K562 (cell line): ENCODE data around the gene SETMAR. TPM values are rescaled to one million over a fixed set of nuclear protein-coding genes. Genes with fewer than 3 reads are reported as not detected.
A peak's percentile ranks its signal among the peaks of the same experiment; 100 is the strongest.

Experiments used
- ATAC-seq: fragments of 200-7000 bp; cut with Tn5 transposase; 3 replicates; pipeline ENCODE4 v1.9.1; 2020; ENCODE audit warnings: moderate library complexity
- BruUV-seq: library from RNA; stranded (reverse); fragments of 400-500 nt; replicated peaks from 2 replicates; lab custom pipeline; 2021; lab: Mats Ljungman, UMichigan
- CTCF ChIA-PET: fragments of 300-600 bp; formaldehyde crosslinking; extraction: SDS; loops from one replicate; lab custom pipeline; 2021; ENCODE audit warnings: low intra/inter-chr PET ratio; lab: Yijun Ruan, JAX
- POLR2A ChIA-PET: fragments of 300-600, 350-650 bp; sonication (Branson Sonifier 250); formaldehyde crosslinking; extraction: SDS; loops from one replicate; lab custom pipeline; 2021; ENCODE audit warnings: antibody characterized with exemption, inconsistent platforms; lab: Yijun Ruan, JAX
- DNase-seq, 4 experiments: peaks; one replicate each; pipeline versions ENCODE4 v3.0.0 to v3.0.0-alpha.2; 2011 to 2018; ENCODE audit warnings: low spot score in 3 of 4, mixed read lengths in 3 of 4; ENCODE audit errors: extremely low read depth in 1 of 4
- FAIRE-seq: peaks from 2 replicates; lab custom pipeline; 2011; peaks lifted over from hg19 to GRCh38; lab: Jason Lieb, UNC
- H2AFZ ChIP-seq: 2 replicates; pipeline ENCODE4 v1.6.0; 2011; ENCODE audit warnings: low read depth, low read length, control low read depth, inconsistent platforms
- H3K27ac ChIP-seq: fragments of 200-600 bp; 3 replicates; pipeline ENCODE4 v1.8.0; 2011; ENCODE audit warnings: low read depth, mild to moderate bottlenecking, control low read depth, inconsistent platforms, low read length, moderate library complexity, mixed read lengths; ENCODE audit errors: extremely low read depth
- H3K27me3 ChIP-seq, 2 experiments: fragments of 300-600 bp in 1 of 2; 2 replicates in 1 of 2; 3 replicates in 1 of 2; pipeline versions ENCODE4 v1.6.0 to v1.8.0; 2011; ENCODE audit warnings: inconsistent platforms in 2 of 2, low read length in 2 of 2, mild to moderate bottlenecking in 1 of 2, mixed read lengths in 1 of 2, moderate library complexity in 1 of 2; ENCODE audit not compliant: control insufficient read depth in 2 of 2, insufficient read depth in 2 of 2
- H3K36me3 ChIP-seq: fragments of 300-600 bp; 3 replicates; pipeline ENCODE4 v1.8.0; 2011; ENCODE audit warnings: mild to moderate bottlenecking, low read length, inconsistent platforms; ENCODE audit not compliant: control insufficient read depth, insufficient read depth
- H3K4me1 ChIP-seq, 2 experiments: fragments of 200-600 bp in 1 of 2; replicated peaks in 1 of 2; 2 replicates in 1 of 2; 3 replicates in 1 of 2; pipeline versions ENCODE4 v1.5.1 to v1.8.0; 2011; ENCODE audit warnings: inconsistent platforms in 2 of 2, low read length in 2 of 2, mild to moderate bottlenecking in 1 of 2, mixed read lengths in 1 of 2, moderate library complexity in 1 of 2; ENCODE audit not compliant: control insufficient read depth in 2 of 2, insufficient read depth in 2 of 2
- H3K4me2 ChIP-seq: 2 replicates; pipeline ENCODE4 v1.6.1; 2011; ENCODE audit warnings: low read length, control low read depth, inconsistent platforms, mixed read lengths; ENCODE audit not compliant: insufficient read depth
- H3K4me3 ChIP-seq: fragments of 200-600 bp; sonication (generic), shearing (Covaris generic); 2 replicates; pipeline ENCODE4 v1.5.1; 2016; ENCODE audit warnings: control low read depth, inconsistent platforms
- H3K79me2 ChIP-seq: fragments of 200-600 bp; 3 replicates; pipeline ENCODE4 v1.8.0; 2011; ENCODE audit warnings: low read length, inconsistent platforms; ENCODE audit not compliant: control insufficient read depth, insufficient read depth
- H3K9ac ChIP-seq, 2 experiments: 2 replicates each; pipeline versions ENCODE4 v1.6.0 to v1.6.1; 2011; ENCODE audit warnings: low read depth in 2 of 2, low read length in 2 of 2, control low read depth in 1 of 2, inconsistent platforms in 1 of 2, mild to moderate bottlenecking in 1 of 2, mixed read lengths in 1 of 2; ENCODE audit not compliant: insufficient read depth in 1 of 2
- H3K9me1 ChIP-seq: one replicate; pipeline ENCODE4 v1.6.0; 2011; ENCODE audit warnings: inconsistent platforms, mild to moderate bottlenecking, low read length, moderate library complexity; ENCODE audit not compliant: control insufficient read depth, insufficient read depth
- H3K9me3 ChIP-seq: replicated peaks from 2 replicates; pipeline ENCODE4 v1.5.1; 2011; ENCODE audit warnings: low read depth, low read length, inconsistent platforms; ENCODE audit not compliant: control insufficient read depth, insufficient read depth
- H4K20me1 ChIP-seq: replicated peaks from 2 replicates; pipeline ENCODE4 v1.6.1; 2011; ENCODE audit warnings: low read length, inconsistent platforms, mixed read lengths; ENCODE audit not compliant: control insufficient read depth, insufficient read depth
- SAFB ChIP-seq: fragments of 200-400 bp; formaldehyde crosslinking; IDR thresholded peaks from 2 replicates; pipeline ENCODE4 v1.6.1; 2017; ENCODE audit warnings: low read depth, low read length, borderline replicate concordance
- ZNF76 ChIP-seq: fragments of 250-450 bp; sonication (Bioruptor Pico); IDR thresholded peaks from 2 replicates; pipeline ENCODE4 v1.4.0; 2020; ENCODE audit warnings: mild to moderate bottlenecking, moderate library complexity, borderline replicate concordance
- WGBS: fragments of 100-300 bp; shearing (Covaris generic); methylation state at CpG from one replicate; pipeline ENCODE4 v1.1.6; 2016; ENCODE audit warnings: low coverage, mixed read lengths; ENCODE audit not compliant: insufficient coverage; ENCODE audit errors: missing lambda C conversion rate; 5-methylcytosine and 5-hydroxymethylcytosine counted together
- in situ Hi-C: fragments of 300-500 bp; cut with MboI; formaldehyde crosslinking; loops from 4 replicates; pipeline ENCODE4 v1.15.0; 2018; ENCODE audit warnings: inconsistent platforms, mixed read lengths
- intact Hi-C: fragments of 100-400 bp; cut with micrococcal nuclease; formaldehyde crosslinking; loops from 2 replicates; pipeline ENCODE4 v1.14.2; 2022
- polyA plus RNA-seq, 8 experiments: library from polyadenylated mRNA; depleted of rRNA in 4 of 8; stranded (reverse) in 5 of 8; unstranded in 3 of 8; fragments of >200 nt; fragmentation: Nextera tagmentation in 2 of 8; fragmentation: Illumina TruSeq in 1 of 8; extraction: Ambion mirVana in 2 of 8; extraction: Trizol in 1 of 8; gene quantifications; 2 replicates each; pipeline versions ENCODE4 v1.2.1 to v1.2.3, GENCODE V29; 2011 to 2014; ENCODE audit warnings: inconsistent platforms in 1 of 8, missing spikeins in 1 of 8
- total RNA-seq, 7 experiments: library from RNA; depleted of rRNA in 6 of 7; stranded (reverse); fragments of >200 nt in 6 of 7; fragmentation: Illumina TruSeq in 2 of 7; extraction: Trizol in 2 of 7; gene quantifications; 2 replicates each; pipeline versions ENCODE4 v1.2.1 to v1.2.3, GENCODE V29; 2011 to 2021; ENCODE audit warnings: low replicate concordance in 1 of 7
- TF ChIP-seq, protein P1 (sequence below): fragments of 250-450 bp; sonication (Bioruptor Pico); IDR thresholded peaks from 2 replicates; pipeline ENCODE4 v1.9.0; 2021; ENCODE audit warnings: mild to moderate bottlenecking, inconsistent platforms
- TF ChIP-seq, protein P2 (sequence below): fragments of 450-650 bp; IDR thresholded peaks from 2 replicates; pipeline ENCODE4 v1.6.1; 2016; ENCODE audit warnings: mild to moderate bottlenecking, moderate library complexity
- TF ChIP-seq, protein P3 (sequence below), 3 experiments: IDR thresholded peaks in 2 of 3; conservative IDR thresholded peaks in 1 of 3; 2 replicates each; pipeline ENCODE4 v1.5.1; 2011 to 2012; ENCODE audit warnings: low read length in 3 of 3, mild to moderate bottlenecking in 3 of 3, control low read depth in 2 of 3, improper control_type of control experiment in 1 of 3, inconsistent platforms in 1 of 3, low read depth in 1 of 3, mixed read lengths in 1 of 3, moderate library complexity in 1 of 3; ENCODE audit not compliant: insufficient read depth in 2 of 3

SETMAR gene
- total and polyA plus RNA-seq, 9 of the 15 experiments (the other 6 are each of a cell fraction or from before 2014, with no cell fraction given) = 5.5 to 25.1 (median 18.2) TPM

DNA sequence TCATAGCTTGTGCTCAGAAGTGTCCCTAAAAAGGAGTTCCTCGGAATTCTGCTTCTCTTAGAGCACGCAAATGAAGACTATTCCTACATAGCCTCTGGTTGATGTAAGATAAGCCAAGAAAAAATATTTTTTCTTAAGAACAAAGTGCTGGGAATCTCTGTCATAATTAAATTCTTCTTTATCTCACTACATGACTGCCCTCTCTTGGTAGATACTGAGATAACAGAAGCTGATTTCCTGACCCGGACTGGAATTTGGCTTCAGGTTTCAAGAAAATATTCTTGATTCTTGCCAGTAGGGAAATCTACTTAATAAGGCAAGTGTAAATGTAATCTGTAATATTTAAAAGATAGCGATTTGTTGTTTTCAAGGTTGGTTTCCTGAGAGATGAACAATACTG lies 31.3 kb upstream of the SETMAR start:
- Histone ChIP-seq H3K4me1 (no peaks in the 10 kb centered on the region), H3K9me1 (no peaks in the 10 kb centered on the region), H3K9ac (no peak overlapping the region), H3K4me3 (no peak overlapping the region), H3K79me2 (no peaks in the 10 kb centered on the region), H3K4me2 (no peak overlapping the region), H2AFZ (no peak overlapping the region), H3K27me3 (0 out of 5 replicates have a peak, but pooled peaks cover 0 to 3% of the 10 kb centered on the region in 2 experiments), H4K20me1 (no peaks in the 10 kb centered on the region), H3K36me3 (no peaks in the 10 kb centered on the region), H3K27ac (no peak overlapping the region), H3K9me3 (no peaks in the 10 kb centered on the region)
- ATAC-seq (peak; percentile 76), FAIRE-seq (no peak), DNase-seq (peak; percentile 39 to 44 (median 40))
- no TSS peak for BruUV-seq
- in situ Hi-C loops = no loop called here
- 0% methylated on average over 4 of the region's 4 CpGs for WGBS
- POLR2A ChIA-PET = interaction anchor here (0.8 kb wide), 1 partner anchor 274 kb away, joined by 3 read pairs; no protein-coding TSS in a partner anchor
- CTCF ChIA-PET = interaction anchor here (1.3 to 1.5 kb wide), 2 partner anchors 189 to 1071 kb away, joined by 4 to 5 read pairs; no protein-coding TSS in a partner anchor
- intact Hi-C loops = loop anchor here (5.0 kb wide), 2 partner anchors 270 to 1070 kb away; no protein-coding TSS in a partner anchor
- no peak for TF ChIP-seq ZNF76 (CRISPR knock-in tag)
- TF ChIP-seq, protein P1, sequence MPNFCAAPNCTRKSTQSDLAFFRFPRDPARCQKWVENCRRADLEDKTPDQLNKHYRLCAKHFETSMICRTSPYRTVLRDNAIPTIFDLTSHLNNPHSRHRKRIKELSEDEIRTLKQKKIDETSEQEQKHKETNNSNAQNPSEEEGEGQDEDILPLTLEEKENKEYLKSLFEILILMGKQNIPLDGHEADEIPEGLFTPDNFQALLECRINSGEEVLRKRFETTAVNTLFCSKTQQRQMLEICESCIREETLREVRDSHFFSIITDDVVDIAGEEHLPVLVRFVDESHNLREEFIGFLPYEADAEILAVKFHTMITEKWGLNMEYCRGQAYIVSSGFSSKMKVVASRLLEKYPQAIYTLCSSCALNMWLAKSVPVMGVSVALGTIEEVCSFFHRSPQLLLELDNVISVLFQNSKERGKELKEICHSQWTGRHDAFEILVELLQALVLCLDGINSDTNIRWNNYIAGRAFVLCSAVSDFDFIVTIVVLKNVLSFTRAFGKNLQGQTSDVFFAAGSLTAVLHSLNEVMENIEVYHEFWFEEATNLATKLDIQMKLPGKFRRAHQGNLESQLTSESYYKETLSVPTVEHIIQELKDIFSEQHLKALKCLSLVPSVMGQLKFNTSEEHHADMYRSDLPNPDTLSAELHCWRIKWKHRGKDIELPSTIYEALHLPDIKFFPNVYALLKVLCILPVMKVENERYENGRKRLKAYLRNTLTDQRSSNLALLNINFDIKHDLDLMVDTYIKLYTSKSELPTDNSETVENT (CRISPR knock-in tag) = no peak
- no peak for TF ChIP-seq SAFB
- TF ChIP-seq, protein P2, sequence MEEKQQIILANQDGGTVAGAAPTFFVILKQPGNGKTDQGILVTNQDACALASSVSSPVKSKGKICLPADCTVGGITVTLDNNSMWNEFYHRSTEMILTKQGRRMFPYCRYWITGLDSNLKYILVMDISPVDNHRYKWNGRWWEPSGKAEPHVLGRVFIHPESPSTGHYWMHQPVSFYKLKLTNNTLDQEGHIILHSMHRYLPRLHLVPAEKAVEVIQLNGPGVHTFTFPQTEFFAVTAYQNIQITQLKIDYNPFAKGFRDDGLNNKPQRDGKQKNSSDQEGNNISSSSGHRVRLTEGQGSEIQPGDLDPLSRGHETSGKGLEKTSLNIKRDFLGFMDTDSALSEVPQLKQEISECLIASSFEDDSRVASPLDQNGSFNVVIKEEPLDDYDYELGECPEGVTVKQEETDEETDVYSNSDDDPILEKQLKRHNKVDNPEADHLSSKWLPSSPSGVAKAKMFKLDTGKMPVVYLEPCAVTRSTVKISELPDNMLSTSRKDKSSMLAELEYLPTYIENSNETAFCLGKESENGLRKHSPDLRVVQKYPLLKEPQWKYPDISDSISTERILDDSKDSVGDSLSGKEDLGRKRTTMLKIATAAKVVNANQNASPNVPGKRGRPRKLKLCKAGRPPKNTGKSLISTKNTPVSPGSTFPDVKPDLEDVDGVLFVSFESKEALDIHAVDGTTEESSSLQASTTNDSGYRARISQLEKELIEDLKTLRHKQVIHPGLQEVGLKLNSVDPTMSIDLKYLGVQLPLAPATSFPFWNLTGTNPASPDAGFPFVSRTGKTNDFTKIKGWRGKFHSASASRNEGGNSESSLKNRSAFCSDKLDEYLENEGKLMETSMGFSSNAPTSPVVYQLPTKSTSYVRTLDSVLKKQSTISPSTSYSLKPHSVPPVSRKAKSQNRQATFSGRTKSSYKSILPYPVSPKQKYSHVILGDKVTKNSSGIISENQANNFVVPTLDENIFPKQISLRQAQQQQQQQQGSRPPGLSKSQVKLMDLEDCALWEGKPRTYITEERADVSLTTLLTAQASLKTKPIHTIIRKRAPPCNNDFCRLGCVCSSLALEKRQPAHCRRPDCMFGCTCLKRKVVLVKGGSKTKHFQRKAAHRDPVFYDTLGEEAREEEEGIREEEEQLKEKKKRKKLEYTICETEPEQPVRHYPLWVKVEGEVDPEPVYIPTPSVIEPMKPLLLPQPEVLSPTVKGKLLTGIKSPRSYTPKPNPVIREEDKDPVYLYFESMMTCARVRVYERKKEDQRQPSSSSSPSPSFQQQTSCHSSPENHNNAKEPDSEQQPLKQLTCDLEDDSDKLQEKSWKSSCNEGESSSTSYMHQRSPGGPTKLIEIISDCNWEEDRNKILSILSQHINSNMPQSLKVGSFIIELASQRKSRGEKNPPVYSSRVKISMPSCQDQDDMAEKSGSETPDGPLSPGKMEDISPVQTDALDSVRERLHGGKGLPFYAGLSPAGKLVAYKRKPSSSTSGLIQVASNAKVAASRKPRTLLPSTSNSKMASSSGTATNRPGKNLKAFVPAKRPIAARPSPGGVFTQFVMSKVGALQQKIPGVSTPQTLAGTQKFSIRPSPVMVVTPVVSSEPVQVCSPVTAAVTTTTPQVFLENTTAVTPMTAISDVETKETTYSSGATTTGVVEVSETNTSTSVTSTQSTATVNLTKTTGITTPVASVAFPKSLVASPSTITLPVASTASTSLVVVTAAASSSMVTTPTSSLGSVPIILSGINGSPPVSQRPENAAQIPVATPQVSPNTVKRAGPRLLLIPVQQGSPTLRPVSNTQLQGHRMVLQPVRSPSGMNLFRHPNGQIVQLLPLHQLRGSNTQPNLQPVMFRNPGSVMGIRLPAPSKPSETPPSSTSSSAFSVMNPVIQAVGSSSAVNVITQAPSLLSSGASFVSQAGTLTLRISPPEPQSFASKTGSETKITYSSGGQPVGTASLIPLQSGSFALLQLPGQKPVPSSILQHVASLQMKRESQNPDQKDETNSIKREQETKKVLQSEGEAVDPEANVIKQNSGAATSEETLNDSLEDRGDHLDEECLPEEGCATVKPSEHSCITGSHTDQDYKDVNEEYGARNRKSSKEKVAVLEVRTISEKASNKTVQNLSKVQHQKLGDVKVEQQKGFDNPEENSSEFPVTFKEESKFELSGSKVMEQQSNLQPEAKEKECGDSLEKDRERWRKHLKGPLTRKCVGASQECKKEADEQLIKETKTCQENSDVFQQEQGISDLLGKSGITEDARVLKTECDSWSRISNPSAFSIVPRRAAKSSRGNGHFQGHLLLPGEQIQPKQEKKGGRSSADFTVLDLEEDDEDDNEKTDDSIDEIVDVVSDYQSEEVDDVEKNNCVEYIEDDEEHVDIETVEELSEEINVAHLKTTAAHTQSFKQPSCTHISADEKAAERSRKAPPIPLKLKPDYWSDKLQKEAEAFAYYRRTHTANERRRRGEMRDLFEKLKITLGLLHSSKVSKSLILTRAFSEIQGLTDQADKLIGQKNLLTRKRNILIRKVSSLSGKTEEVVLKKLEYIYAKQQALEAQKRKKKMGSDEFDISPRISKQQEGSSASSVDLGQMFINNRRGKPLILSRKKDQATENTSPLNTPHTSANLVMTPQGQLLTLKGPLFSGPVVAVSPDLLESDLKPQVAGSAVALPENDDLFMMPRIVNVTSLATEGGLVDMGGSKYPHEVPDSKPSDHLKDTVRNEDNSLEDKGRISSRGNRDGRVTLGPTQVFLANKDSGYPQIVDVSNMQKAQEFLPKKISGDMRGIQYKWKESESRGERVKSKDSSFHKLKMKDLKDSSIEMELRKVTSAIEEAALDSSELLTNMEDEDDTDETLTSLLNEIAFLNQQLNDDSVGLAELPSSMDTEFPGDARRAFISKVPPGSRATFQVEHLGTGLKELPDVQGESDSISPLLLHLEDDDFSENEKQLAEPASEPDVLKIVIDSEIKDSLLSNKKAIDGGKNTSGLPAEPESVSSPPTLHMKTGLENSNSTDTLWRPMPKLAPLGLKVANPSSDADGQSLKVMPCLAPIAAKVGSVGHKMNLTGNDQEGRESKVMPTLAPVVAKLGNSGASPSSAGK = no peak
- TF ChIP-seq, protein P3, sequence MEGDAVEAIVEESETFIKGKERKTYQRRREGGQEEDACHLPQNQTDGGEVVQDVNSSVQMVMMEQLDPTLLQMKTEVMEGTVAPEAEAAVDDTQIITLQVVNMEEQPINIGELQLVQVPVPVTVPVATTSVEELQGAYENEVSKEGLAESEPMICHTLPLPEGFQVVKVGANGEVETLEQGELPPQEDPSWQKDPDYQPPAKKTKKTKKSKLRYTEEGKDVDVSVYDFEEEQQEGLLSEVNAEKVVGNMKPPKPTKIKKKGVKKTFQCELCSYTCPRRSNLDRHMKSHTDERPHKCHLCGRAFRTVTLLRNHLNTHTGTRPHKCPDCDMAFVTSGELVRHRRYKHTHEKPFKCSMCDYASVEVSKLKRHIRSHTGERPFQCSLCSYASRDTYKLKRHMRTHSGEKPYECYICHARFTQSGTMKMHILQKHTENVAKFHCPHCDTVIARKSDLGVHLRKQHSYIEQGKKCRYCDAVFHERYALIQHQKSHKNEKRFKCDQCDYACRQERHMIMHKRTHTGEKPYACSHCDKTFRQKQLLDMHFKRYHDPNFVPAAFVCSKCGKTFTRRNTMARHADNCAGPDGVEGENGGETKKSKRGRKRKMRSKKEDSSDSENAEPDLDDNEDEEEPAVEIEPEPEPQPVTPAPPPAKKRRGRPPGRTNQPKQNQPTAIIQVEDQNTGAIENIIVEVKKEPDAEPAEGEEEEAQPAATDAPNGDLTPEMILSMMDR (IDR thresholded peaks at IDR 0.05 in 2 of 3, conservative IDR thresholded peaks at IDR 0.05 in 1 of 3; ENCODE audit: insufficient read depth in 2 of 3, low read depth in 1 of 3, low read length in 3 of 3) = peak; percentile 25 to 73 (median 56); a peak in 5 of 6 replicates
